DOHH2 (cell line): ENCODE measurements around the gene ATP2A2.

ENCODE experiments used
- CTCF ChIP-seq: fragments of 200-600 bp; sonication (generic); IDR thresholded peaks from one replicate; pipeline ENCODE4 v1.5.1; 2014; ENCODE audit warnings: antibody characterized with exemption, mild to moderate bottlenecking, low read depth, low read length; ENCODE audit not compliant: poor library complexity, severe bottlenecking
- EZH2phosphoT487 ChIP-seq: fragments of 200-600 bp; sonication (generic); IDR thresholded peaks from 2 replicates; pipeline ENCODE4 v1.6.1; 2017; ENCODE audit warnings: borderline replicate concordance, mild to moderate bottlenecking, antibody characterized with exemption, low read length, moderate library complexity, mixed read lengths

GRCh38 chr12:110343736-110344555 is 62.9 kb downstream of the ATP2A2 start:
- TF ChIP-seq CTCF, result no peak
- TF ChIP-seq EZH2phosphoT487, result no peak
